Panc1 (cell line): ENCODE data around the gene SURF4. TPM values are rescaled to one million over a fixed set of nuclear protein-coding genes. Genes with fewer than 3 reads are reported as not detected.

ENCODE experiments used
- ATAC-seq: fragments of 200-7000 bp; cut with Tn5 transposase; 2 replicates; pipeline ENCODE4 v1.9.1; 2020; ENCODE audit warnings: mild to moderate bottlenecking, moderate library complexity
- BruUV-seq: library from RNA; stranded (reverse); fragments of 400-500 nt; replicated peaks from 2 replicates; lab custom pipeline; 2021; lab: Mats Ljungman, UMichigan
- CTCF ChIA-PET: fragments of 300-600 bp; sonication (Branson Sonifier 250); formaldehyde crosslinking; loops from one replicate; lab custom pipeline; 2022; ENCODE audit warnings: antibody characterized with exemption; lab: Charles Lee
- POLR2A ChIA-PET: fragments of 300-600 bp; sonication (Branson Sonifier 250); formaldehyde crosslinking; loops from one replicate; lab custom pipeline; 2022; ENCODE audit warnings: antibody characterized with exemption; lab: Charles Lee
- DNase-seq: peaks from one replicate; pipeline ENCODE4 v3.0.0-alpha.2; 2010; ENCODE audit warnings: low read depth, low spot score
- H3K27ac ChIP-seq: 2 replicates; pipeline ENCODE4 v1.5.1; 2011; ENCODE audit warnings: mild to moderate bottlenecking, low read length, inconsistent platforms
- H3K27me3 ChIP-seq: fragments of 200-500 bp; sonication (Bioruptor generic); 2 replicates; pipeline ENCODE4 v1.6.0; 2014; ENCODE audit warnings: low read length, inconsistent platforms; ENCODE audit not compliant: control insufficient read depth, insufficient read depth
- H3K36me3 ChIP-seq: fragments of 200-500 bp; sonication (Bioruptor generic); 2 replicates; pipeline ENCODE4 v1.5.1; 2014; ENCODE audit warnings: inconsistent platforms, mild to moderate bottlenecking, low read length, moderate library complexity; ENCODE audit not compliant: control insufficient read depth, insufficient read depth
- H3K4me1 ChIP-seq: 2 replicates; pipeline ENCODE4 v1.5.1; 2011; ENCODE audit warnings: inconsistent platforms, mild to moderate bottlenecking, low read length, moderate library complexity; ENCODE audit not compliant: control insufficient read depth, insufficient read depth
- H3K4me3 ChIP-seq, 2 experiments: 2 replicates each; pipeline ENCODE4 v1.5.1; 2011 to 2012; ENCODE audit warnings: low read depth in 2 of 2, low read length in 2 of 2, mild to moderate bottlenecking in 2 of 2, inconsistent platforms in 1 of 2, moderate library complexity in 1 of 2
- H3K9me3 ChIP-seq: fragments of 200-500 bp; sonication (Bioruptor generic); 2 replicates; pipeline ENCODE4 v1.5.1; 2014; ENCODE audit warnings: low read depth, mild to moderate bottlenecking, inconsistent platforms, low read length, moderate library complexity; ENCODE audit not compliant: control insufficient read depth, insufficient read depth
- CTCF ChIP-seq: fragments of 450-650 bp; IDR thresholded peaks from 2 replicates; pipeline ENCODE4 v1.5.1; 2017; ENCODE audit warnings: mild to moderate bottlenecking
- POLR2AphosphoS5 ChIP-seq: IDR thresholded peaks from 2 replicates; pipeline ENCODE4 v1.6.1; 2012; ENCODE audit warnings: mild to moderate bottlenecking, low read depth, low read length, moderate library complexity
- REST ChIP-seq, 2 experiments: IDR thresholded peaks; 2 replicates each; pipeline ENCODE4 v1.6.1; 2011 to 2012; ENCODE audit warnings: low read depth in 2 of 2, control low read depth in 1 of 2, low read length in 1 of 2, mild to moderate bottlenecking in 1 of 2, moderate library complexity in 1 of 2; ENCODE audit not compliant: insufficient read depth in 1 of 2
- SIN3A ChIP-seq: IDR thresholded peaks from 2 replicates; pipeline ENCODE4 v1.6.1; 2012; ENCODE audit warnings: low read depth, mild to moderate bottlenecking, low read length, moderate library complexity, borderline replicate concordance; ENCODE audit not compliant: insufficient read depth
- TCF7L2 ChIP-seq: IDR thresholded peaks from 2 replicates; pipeline ENCODE4 v1.6.1; 2011; ENCODE audit warnings: mild to moderate bottlenecking, low read depth, low read length, inconsistent platforms
- in situ Hi-C: cut with HindIII; loops from 2 replicates; pipeline ENCODE4 v1.10.0; 2016; ENCODE audit warnings: low sequenced_read_pairs, low pct_unique_long_range_greater_than_20kb
- intact Hi-C: fragments of 100-400 bp; cut with micrococcal nuclease; formaldehyde crosslinking; loops from one replicate; pipeline ENCODE4 v1.10.0; 2022; ENCODE audit not compliant: unreplicated experiment
- total RNA-seq: library from RNA; stranded (reverse); gene quantifications from one replicate; pipeline ENCODE4 v1.2.1, GENCODE V29; 2021; ENCODE audit not compliant: unreplicated experiment

The SURF4 gene
- total RNA-seq, 1 experiment from 2014 or later, result 149 TPM

GRCh38 chr9:133366435-133366834 is 9.4 kb downstream of the SURF4 start:
- ChIA-PET POLR2A (no interaction called here), CTCF (no interaction called here)
- ATAC-seq (no peak), DNase-seq (no peak)
- Histone ChIP-seq H3K36me3 (peaks cover 6% of the 10 kb centered on the region; the same call in 1 of the 2 replicates), H3K27me3 (no peaks in the 10 kb centered on the region), H3K27ac (no peak overlapping the region), H3K4me1 (peaks cover 13% of the 10 kb centered on the region), H3K9me3 (no peaks in the 10 kb centered on the region), H3K4me3 (no peak overlapping the region)
- in situ Hi-C loops, result no loop called here
- intact Hi-C loops, result no loop called here
- no TSS peak for BruUV-seq
- TF ChIP-seq POLR2AphosphoS5, result no peak
- no peak for TF ChIP-seq TCF7L2
- TF ChIP-seq SIN3A, result no peak
- no peak for TF ChIP-seq CTCF
- no peak for TF ChIP-seq REST (IDR thresholded peaks at IDR 0.05; ENCODE audit: insufficient read depth in 1 of 2, low read depth in 2 of 2, low read length in 1 of 2)

- CTCF ChIA-PET, result no interaction called here
- POLR2A ChIA-PET, result no interaction called here
- H3K27me3 ChIP-seq, result no peaks in the 10 kb centered on the region
- peaks cover 5% of the 10 kb centered on the region; the same call in 1 of the 2 replicates for H3K4me1 ChIP-seq
- H3K9me3 ChIP-seq, result no peaks in the 10 kb centered on the region
- ATAC-seq (no peak), DNase-seq (no peak)
- peaks cover 6% of the 10 kb centered on the region; the same call in 1 of the 2 replicates for H3K36me3 ChIP-seq
- TF ChIP-seq POLR2AphosphoS5 (peak; percentile 22; the same call in 1 of the 2 replicates), CTCF (no peak)
- in situ Hi-C loops, result no loop called here
- BruUV-seq, result TSS peak; percentile 71
- no peak overlapping the region for H3K27ac ChIP-seq
- H3K4me3 ChIP-seq, result no peak overlapping the region
- intact Hi-C loops, result no loop called here
Observed at GRCh38 chr9:133362359-133363044, 13.4 kb downstream of the SURF4 start.
